A549 treated with CpdA at 1 μM for 4 hours (cell line): Measurements from ENCODE around the gene RAB4B. TPM values are rescaled to one million over a fixed set of nuclear protein-coding genes. Genes with fewer than 3 reads are reported as not detected.

ENCODE experiments used
- total RNA-seq: library from RNA; stranded (reverse); fragments of 200-300 nt; extraction: Qiagen RNA extraction; gene quantifications from 5 replicates; pipeline ENCODE4 v1.2.3, GENCODE V29; 2022; ENCODE audit warnings: low read depth

Gene RAB4B, protein sequence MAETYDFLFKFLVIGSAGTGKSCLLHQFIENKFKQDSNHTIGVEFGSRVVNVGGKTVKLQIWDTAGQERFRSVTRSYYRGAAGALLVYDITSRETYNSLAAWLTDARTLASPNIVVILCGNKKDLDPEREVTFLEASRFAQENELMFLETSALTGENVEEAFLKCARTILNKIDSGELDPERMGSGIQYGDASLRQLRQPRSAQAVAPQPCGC
- 10.8 to 21.0 TPM (median 18.1 TPM) in 5 replicates for total RNA-seq

DNA sequence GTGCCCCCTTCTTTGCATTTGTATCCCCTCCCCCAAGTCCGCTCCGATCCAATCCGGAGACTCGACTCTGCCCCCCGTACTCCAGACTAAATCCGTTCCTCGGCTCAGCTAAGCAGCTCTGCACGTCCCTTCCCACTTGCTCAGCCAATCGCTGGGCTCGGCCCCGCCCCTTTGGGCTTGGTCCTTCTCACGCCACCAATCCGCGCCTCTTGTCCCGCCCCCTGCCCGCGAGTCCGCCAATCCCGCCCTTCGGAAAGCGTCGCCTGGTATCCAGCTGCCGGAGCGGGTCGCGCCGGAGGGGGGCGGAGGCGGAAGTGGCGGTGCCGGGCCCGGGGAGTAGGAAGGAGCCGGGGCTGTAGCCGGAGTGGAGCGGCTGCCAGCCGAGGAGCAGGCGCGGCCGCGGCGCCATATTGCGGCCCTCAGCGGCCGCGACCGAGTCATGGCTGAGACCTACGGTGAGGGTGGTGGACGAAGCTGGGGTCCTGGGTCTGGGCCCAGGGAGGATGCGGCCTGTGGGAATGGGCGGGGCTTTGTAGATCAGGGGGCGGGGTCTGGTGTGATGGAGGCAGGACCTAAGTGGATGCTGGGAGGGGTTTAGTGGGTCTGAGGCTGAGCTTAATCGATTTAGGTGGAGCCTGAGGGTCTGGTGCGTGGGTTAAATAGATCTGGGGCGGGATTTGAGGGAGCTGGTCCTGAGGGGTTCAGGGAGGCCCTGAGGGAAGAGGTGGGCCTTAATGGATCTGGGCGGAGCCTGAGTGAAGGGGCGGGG, at the start of gene RAB4B:
Gene RAB4B, plus strand, starts transcription at position 311 of the 769 bp plus-strand sequence. Its CDS starts 129 bp downstream, at position 440.

DNA sequence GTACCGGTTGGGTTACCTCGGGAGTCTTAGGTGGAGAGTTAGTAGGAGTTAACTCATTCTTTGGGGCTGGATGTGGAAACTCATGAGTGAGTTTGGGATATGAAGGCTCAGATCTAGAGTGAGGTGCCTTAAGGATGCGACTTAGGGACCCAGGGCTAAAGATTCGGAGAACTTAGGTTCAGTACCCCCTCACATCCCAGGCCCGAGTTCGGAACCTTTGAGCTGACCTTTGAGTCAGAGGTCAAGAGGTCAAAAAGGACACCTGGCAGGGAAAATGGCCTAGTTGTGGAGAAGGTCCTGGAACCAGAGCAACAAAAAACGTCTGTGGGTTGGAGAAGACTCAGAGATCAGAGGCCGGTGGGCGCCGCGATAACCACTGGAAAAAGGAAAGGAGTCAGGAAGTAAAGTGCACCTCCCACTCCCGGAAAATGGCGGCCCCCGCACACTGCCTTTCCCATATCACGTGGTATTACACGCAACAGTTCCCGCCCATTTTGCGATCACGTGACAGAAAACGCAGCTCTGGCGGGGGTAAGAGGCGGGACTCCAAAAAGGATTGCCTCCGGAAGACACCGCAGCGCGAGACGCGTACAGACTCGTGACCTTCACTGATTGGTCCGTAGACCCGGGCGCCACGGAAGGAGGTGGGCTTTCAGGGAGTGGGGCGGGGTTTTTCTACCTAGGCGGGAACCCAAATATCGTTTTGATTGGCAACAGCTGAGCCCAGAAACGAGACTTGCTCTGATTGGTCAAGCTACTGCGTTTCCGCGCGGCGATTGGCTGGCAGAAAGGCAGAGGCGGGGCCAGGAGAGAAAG, 27.8 kb upstream of the RAB4B start, which contains the start of gene ACTMAP:
Gene ACTMAP, minus strand, starts transcription at position 420 of the 816 bp plus-strand sequence. CDS start 674 bp downstream, outside the sequence.

DNA sequence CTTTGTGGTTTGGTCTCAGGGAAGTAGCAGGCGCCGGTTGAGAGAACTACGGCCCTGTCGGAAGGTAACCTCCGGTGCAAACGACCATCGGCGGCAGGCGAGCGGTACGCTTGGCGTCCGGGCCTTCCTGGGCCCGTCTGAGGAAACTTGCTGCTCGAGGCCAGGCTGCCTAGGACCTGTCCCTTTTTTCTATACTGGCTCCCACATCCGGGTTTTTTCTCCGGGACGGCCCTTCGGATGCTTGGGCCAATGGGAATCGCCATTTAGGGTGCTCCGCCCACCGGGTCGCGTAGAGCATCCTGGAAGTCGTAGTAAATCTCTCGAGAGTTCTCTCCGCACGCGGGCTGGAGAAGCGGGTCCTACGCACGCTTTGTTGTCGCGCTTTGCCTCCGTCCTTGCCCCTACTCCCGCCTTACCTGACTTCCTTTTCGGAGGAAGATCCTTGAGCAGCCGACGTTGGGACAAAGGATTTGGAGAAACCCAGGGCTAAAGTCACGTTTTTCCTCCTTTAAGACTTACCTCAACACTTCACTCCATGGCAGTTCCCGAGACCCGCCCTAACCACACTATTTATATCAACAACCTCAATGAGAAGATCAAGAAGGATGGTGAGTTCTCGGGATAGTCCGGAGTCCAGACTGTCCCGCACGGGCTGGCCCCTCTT, 27.0 kb upstream of the RAB4B start, which contains the start of gene SNRPA:
Gene SNRPA, plus strand, starts transcription at position 330 of the 664 bp plus-strand sequence. Its CDS starts 206 bp downstream, at position 536.

DNA sequence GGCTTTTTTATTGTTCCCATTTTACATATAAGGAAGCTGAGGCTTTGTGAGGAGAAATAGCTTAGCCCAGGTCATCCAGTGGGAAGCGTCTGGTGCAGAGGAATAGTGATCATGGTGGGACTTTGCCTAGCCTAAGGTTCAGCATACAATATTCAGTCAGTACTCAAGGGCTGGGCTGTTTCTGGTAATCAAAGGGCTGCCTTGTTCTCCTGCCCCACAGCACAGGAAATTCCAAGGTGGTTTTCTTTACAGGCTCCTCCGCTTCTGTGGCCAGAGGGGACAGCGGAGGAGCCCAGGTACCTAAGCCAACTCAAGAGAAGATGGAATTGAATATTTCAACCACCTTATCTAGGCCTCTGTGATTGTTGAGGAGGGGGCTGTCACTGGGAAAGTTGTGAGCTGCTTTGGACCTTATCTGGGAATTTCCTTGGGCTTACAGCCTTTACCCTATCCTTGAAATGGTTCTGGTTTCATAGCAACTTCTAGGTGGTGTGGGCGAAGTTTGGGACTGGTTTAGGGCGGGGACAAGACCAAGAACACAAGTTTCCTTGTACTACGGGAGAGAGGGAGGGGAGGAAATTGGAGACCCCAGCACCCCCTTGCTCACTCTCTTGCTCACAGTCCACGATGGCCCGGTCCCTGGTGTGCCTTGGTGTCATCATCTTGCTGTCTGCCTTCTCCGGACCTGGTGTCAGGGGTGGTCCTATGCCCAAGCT, 3.0 kb upstream of the RAB4B start, which contains the start of gene MIA:
Gene MIA, plus strand, starts transcription at position 606 of the 716 bp plus-strand sequence. Its CDS starts 22 bp downstream, at position 628.

DNA sequence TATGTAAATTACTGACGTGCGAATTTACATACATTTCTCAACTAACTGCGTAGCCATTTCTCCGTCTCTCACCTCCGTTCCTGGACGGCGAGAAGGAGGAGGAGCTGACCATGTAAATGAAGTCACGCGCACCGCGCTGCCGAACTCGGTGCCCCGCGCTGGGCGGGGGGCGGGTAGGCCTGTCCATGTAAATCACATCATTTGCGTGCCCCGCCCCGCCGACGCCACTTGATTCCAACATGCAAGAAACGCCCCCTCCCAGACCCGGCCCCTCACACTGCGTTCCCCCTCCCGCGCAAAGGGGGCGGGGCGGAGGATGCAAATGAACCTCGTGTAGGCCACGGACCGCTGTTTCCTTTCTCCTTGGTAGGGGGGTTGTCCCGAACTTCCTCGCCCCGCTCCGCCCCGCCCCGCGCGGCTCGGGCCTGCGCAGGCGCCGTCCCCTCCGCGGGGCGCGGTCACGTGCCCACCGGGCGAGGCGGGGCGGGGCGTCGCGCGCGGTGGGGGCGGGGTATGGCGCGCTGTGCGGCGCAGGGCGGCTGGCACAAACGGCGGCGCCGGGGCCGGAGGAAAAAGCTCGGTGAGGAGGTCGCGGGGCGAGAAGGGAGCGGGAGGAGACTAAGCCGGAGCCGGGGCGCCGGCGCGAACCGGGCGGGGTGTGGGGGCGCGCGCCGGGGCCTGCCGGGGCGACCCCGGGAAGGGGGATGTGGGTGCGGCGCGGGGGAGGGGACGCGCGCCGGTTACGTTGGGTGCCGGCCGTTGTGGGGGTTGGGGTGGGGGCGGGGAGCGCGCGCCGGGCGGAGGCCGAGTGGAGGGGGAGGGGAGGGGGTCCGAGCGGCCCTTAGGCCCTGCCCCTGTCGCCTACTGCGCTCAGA, 20.9 kb downstream of the RAB4B start, which contains the start of gene EGLN2:
Gene EGLN2, plus strand, starts transcription at position 509 of the 875 bp plus-strand sequence. CDS start 1,382 bp downstream, outside the sequence.

Other genes starting within 250 kb of the RAB4B start
- gene SHKBP1, start 201.4 kb upstream of the RAB4B start, total RNA-seq: 107 to 161 TPM (median 136 TPM) in 5 replicates
- gene LTBP4, start 176.9 kb upstream of the RAB4B start, total RNA-seq: 44.4 to 77.5 TPM (median 55.6 TPM) in 5 replicates
- gene NUMBL, start 87.6 kb upstream of the RAB4B start, total RNA-seq: 50.2 to 67.7 TPM (median 56.5 TPM) in 5 replicates
- gene COQ8B, start 61.4 kb upstream of the RAB4B start, total RNA-seq: 62.8 to 73.6 TPM (median 64.7 TPM) in 5 replicates
- gene ITPKC, start 61.1 kb upstream of the RAB4B start, total RNA-seq: 15.6 to 19.0 TPM (median 18.5 TPM) in 5 replicates
- 16.2 to 22.4 TPM (median 17.8 TPM) in 5 replicates for gene ACTMAP, start 27.8 kb upstream of the RAB4B start, total RNA-seq
- 155 to 196 TPM (median 163 TPM) in 5 replicates for gene SNRPA, start 27.0 kb upstream of the RAB4B start, total RNA-seq
- gene MIA, start 2.7 kb upstream of the RAB4B start, total RNA-seq: 0.33 to 0.64 TPM in 2 of 5 replicates, not detected in the others
- gene EGLN2, start 20.9 kb downstream of the RAB4B start, total RNA-seq: 67.7 to 83.5 TPM (median 83.2 TPM) in 5 replicates
- gene CYP2A6, start 72.2 kb downstream of the RAB4B start, total RNA-seq: 0.07 TPM in 1 of 5 replicates, not detected in the others
- gene CYP2A7, start 104.0 kb downstream of the RAB4B start, total RNA-seq: not detected in 5 replicates
- gene CYP2B6, start 213.0 kb downstream of the RAB4B start, total RNA-seq: 0.07 to 0.08 TPM in 2 of 5 replicates, not detected in the others